DMS79 (cell line): ENCODE data around the gene IGHMBP2.
"Not testable (repeated sequence)": the region's sequence is repeated elsewhere in the genome, so short reads cannot be mapped to it uniquely, and the experiment has no call there.

ENCODE experiments used
- DNase-seq: peaks from one replicate; lab custom pipeline; 2025; lab: John Stamatoyannopoulos, UW

IGHMBP2 gene

DNA sequence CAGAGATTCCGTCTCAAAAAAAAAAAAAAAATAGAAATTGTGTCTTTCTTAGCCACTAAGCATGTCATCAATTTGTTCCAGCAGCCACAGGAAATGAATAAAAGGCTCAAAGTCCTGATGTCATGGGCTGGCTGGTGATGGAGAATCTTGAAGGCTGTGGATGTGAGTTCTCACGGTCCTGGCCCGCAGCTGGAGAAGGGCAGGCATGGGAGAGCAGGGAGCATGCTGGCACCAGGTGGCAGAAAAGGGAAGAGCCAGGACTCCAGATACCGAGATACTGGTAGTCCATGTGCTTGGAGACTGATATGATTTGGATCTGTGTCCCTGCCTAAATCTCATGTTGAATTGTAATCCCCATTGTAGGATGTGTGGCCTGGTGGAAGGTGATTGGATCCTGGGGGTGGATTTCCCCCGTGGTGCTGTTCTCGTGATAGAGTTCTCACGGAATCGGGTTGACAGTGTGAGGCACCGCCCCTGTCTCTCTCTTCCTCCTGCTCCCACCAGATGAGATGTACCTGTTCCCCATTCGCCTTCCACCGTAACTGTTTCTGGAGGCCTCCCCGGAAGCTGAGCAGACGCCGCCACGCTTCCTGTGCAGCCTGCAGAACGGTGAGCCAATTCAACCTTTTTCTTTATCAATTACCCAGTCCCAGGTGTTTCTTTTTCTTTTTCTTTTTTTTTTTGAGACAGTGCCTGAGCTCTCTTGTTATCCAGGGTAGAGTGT lies 59.0 kb downstream of the IGHMBP2 start:
- no peak for DNase-seq

DNA sequence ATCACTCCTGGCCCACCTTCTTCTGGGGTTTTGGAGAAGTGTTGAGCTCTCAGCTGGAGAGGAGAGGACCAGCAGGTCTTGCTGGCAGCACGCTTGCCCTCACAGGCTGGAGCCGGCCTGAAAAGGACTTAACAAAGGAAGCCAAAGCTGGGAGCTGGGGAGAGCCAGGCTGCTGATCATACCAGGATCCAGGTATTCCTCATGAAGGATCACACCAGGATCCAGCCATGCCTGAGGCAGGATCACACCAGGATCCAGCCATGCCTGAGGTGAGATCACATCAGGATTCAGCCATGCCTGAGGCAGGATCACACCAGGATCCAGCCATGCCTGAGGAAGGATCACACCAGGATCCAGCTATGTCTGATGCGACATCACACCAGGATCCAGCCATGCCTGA lies 60.1 kb downstream of the IGHMBP2 start:
- no peak for DNase-seq

DNA sequence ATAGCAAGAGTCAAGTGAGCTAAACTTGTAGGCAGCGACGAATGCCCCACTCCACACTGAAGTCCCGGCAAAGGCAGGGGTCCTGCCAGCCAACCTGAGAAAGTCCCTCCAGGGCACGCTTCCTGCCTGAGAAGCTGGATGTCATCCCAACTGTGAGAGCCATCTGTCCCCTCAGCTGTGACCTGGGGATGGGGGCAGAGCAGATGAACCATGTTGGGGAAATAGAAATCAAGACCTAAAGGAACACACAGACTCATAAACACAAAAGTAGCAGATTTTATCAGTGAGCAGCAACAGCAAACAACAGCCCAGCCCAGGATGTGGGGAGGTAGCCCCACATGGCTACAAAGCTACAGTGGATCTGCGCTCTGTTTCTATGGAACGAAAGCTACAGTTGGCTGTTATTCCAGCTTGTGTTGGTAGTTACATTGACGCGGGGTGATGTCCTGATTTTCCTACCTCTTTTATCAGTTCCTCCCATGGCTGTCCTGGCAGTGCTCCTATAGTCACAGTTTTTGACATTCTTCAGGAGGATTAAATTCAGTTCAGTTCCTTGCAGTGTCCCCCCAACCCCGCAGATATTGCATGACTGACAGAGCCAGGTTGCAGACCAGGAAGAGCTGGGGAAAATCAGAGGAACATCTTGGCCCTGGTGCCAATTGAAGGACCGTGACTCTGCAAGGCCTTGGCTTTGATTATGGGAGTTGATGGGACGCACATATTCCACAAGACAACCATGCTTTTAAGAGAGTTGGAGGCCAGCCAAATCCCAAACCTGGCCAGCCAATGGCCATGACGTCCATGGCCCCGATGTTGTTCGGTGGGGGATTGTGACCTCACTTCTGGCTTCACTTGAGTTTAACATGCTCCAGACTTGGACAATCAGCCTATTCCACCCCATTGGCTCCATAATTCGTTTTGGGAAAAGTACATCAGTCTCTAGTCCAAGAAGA lies 62.5 kb downstream of the IGHMBP2 start:
- no peak for DNase-seq

DNA sequence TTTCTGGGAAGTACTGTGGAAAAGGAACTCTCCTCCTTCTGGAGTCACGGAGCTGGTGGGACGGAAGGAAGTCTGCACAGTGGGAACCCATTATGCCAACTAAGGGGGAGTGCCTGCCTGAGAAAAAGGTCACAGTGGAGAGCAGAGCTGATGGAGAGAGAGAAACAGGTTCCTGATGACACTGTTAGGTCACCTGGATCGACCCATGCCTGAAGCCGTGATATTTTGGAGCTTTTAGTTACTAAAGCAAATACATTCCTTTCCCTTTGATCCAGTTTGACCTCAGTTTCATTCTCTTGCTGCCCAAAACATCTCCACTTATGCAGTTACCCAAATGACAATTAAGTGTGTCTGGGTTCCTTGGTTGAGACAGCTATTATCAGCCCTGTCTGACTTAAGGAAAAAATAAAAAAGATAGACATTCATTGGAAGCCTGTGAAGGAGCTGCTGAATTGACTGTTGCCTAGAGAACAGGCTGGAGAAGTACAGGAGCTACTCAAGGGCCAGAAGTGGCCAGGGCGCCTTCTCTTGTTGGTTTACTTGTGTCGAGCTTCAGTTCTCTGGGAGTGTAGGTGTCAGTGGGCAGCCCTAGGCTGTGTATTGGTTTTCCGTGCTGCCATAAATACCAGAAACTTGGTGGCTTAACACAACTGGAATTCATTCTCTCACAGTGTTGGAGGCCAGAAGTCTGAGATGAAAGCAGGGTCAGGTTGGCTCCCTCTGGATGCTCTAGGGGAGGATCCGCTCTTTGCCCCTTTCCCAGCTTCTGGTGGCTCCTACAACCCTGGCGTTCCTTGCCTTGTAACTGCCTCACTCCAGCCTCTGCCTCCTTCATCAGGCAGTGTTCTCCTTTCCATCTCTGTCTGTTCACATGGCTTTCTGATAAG lies 63.4 kb downstream of the IGHMBP2 start:
- DNase-seq, result no peak

DNA sequence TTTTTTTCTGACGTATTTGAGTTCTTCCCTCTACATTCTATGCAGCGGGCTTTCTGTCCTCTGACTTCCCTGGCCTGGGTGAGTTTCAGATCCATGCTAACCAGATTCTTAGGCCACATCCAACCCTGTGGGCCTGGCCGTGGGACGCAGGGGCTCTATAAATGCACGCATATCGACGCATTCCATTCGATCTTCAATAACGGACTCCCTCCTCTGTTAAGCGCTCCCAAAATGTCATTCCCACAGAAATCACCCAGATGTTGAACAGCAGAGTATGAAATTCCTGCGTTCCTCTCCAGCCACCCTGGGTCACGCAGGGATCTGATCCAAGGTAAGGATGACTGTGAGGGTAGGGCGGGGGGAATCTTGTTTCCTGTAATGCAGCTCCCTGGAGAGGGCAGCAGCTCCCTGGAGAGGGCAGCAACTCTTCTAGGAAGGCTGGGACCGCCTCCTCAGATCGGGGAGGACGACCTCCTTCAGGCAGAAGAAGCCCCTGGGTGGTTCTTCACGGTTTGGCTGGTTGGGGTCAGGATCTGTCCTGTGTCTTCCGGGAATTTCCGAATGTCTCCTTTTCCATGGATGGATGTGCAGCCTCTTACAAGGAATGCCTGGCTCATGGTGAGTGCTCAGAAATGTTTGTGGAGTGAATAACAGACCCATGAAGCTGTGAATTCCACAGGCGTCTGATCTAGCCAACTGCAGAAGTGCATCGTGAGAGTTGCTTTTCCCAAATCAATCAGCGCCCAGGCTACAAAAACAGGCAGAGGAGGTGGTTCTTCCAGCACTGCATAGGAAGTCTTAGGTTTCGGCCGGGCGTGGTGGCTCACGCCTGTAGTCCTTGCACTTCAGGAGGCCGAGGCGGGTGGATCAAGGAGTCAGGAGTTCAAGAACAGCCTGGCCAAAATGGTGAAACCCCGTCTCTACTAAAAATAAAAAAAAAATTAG lies 64.9 kb downstream of the IGHMBP2 start:
- no peak for DNase-seq

DNA sequence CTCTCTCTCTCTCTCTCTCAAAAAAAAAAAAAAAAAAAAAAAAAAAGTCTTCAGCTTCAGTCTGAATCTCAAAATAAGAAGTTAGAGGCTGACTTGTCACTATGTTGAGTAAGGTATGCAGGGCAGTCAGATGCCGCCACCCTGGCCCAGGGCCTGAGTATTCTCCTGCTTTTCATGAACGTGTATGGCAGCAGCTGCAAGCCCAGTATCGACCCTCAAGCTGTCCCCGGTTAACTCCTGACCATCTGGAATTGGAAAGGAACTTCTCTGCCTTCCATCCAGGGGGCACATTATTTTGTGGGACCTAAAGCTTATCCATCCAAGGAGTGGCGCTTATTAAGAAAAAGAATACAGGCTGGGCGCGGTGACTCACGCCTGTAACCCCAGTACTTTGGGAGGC lies 65.7 kb downstream of the IGHMBP2 start:
- no peak for DNase-seq

DNA sequence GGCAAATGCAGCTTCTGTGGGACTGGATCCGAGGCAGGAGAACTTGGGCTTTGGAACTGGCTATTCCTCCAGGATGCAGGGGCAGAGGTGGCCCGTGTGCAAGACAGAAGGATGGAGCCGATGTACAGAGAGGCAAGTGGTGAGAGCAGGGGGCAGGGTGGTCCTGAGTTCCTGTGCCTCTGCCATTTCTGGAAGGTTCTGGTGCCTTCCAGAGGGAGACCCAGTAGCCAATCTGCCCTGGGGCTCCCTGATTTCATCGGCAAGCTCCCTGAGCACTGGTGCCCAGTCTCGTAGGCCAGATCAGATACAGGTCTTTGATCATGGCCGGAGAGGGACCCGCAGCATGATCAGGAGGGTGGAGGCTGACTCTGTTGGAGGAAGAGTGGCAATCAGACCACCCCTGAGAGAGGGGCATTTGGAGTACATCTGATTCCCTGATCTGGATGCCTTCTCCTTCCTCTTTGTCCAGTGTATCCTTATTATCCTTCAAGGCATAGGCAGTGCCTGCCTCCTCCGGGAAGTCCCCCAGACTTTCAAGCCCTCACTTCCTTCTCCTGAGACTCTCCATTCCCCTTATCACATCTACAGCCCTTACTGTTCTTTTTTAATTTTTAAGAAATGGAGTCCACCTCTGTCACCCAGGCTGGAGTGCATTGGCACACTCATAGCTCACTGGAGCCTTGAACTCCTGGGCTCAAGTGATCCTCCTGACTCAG lies 67.4 kb downstream of the IGHMBP2 start:
- DNase-seq, result no peak

DNA sequence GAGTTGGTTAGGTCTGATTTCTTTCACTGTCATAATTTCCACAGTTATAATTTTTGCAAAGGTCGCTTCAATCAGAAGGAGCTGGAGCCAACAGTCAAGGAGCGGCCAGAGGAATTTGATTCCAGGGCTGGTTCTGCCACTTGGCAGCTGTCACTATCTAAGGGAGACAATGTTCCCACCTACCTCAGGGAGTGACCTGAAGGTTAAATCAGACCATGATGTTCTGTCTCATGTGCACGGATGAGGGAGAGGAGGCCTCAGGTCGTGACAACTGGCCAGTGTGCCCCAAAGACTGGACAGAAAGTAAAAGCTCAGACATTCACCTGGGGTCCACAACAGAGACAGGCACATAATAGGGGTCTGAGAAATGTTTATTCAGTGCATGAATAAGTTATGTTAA lies 69.5 kb downstream of the IGHMBP2 start:
- DNase-seq, result no peak

DNA sequence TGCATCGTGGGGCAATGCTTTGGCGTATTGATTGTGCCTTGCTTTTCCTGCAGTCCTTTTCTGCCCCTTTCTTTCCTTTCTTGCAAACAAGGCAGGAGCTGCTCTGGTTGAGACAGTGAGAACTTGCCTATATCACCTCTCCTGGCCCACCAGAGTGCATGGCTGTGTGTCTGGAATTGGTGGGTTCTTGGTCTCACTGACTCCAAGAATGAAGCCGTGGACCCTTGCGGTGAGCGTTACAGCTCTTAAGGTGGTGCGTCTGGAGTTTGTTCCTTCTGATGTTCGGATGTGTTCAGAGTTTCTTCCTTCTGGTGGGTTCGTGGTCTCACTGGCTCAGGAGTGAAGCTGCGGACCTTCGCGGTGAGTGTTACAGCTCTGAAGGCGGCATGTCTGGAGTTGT lies 70.0 kb downstream of the IGHMBP2 start:
- DNase-seq, result not testable (repeated sequence)

DNA sequence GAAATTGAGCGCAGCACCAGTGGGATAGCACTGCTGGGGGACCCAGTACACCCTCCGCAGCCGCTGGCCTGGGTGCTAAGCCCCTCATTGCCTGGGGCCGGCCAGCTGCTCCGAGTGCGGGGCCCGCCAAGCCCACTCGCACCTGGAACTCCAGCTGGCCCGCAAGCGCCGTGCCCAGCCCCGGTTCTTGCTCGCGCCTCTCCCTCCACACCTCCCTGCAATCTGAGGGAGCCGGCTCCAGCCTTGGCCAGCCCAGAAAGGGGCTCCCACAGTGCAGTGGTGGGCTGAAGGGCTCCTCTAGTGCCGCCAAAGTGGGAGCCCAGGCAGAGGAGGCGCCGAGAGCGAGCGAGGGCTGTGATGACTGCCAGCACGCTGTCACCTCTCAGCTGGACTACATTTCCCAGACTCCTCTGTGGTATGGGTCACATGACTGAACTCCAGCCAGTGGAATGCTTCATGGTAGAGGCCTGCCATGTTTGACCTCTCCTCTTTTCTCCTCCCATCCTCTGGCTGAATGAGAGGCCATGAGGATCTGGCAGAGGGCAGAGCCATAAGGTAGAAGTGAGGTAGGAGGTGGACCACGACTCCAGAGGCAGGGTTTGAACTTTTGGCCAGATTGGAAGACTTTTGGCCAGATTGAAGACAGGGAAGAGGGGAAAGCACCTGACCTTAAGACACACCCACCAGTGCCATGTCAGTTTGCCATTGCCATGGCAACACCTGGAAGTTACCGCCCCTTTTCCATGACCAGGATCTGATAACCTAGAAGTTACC lies 70.9 kb downstream of the IGHMBP2 start:
- DNase-seq, result no peak

DNA sequence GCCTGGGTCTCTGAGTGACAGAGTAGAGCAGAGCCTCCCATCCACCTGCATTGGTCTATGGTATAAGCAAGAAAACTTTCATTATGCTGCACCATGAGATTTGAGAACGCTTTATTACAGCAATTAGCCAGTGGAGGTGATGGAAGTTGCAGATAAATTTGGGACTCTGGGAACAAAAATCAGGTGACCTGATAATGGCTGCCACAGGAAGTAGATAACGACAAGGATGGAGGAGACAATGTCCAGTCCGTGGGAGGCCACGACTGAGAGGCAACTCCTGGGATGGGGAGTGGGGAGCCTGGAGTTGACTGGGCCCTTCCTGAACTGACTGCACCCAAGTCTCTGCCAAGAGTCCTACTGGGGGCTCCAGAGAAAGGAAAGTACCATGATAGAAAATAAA lies 72.4 kb downstream of the IGHMBP2 start:
- DNase-seq, result no peak

DNA sequence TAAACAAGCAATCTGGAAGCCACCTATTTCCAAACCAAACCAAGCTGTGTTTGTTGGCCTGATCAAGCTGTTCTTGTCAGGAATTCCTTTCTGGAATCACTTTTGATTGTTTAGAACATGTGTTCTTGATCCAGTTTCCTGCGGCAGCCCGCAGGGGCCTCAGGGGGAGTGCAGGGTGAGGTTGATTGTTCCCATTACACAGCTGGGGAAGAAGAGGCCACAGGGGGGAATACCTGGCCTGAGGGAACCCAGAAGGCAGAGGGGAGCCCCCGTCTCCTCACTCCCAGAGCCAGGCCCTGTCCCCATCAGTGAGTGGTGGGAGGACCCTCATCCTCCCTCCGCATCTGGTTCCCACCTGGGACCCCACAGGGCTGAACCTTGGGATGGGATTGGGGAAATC lies 72.9 kb downstream of the IGHMBP2 start:
- no peak for DNase-seq

DNA sequence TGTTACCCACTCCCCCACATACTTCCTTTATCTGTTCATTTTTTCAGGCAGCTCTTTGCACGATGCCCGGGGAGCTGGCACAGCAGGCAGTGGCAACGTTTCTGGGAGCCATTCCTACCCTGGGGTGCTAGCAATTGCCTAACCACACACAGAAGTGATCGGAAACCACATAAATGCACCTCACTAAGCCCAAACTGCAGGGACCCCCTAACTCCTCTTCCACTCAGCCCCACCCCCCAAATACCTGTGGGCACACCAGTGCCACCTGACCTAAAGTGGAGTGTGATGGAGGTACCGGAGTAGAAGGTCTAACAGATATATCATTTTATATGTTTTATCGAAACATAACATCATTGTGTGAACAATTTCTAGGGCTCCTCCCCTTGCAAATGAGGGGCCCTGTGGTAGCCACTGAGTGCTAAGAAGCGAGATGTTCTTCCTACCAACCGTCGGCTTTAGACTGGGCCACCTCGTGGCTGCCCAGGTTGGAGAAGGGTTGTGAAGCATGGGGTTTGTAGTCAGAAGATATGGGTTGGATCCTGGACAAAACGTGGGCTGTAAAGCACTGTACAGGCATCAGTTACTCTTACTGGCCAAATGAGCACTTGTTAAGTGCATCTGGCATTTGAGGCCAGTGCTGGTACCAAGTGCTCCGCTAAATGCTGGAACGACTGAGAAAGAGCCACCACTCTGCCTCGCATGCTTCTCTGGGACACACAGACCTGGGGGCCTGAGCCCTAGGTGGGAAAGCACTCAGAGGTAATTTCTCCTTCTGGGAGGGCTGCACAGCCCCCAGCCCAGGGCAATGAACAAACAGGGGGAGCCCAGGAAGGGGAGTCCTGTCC lies 74.3 kb downstream of the IGHMBP2 start:
- no peak for DNase-seq

DNA sequence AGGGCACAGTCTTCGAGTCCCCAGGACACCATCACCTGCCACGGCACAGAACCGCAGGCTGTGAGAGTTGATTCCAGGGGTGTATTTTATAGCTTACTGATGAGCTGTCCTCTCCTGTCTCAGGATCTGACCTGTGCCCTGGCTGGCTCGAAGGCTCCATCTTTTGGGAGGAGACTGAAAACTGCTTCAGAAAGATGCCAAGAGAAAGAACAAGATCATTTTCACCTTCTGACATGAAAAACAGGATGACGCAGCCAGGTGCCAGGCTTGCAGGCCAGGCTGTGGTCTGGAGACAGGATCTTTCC lies 74.9 kb downstream of the IGHMBP2 start:
- no peak for DNase-seq

DNA sequence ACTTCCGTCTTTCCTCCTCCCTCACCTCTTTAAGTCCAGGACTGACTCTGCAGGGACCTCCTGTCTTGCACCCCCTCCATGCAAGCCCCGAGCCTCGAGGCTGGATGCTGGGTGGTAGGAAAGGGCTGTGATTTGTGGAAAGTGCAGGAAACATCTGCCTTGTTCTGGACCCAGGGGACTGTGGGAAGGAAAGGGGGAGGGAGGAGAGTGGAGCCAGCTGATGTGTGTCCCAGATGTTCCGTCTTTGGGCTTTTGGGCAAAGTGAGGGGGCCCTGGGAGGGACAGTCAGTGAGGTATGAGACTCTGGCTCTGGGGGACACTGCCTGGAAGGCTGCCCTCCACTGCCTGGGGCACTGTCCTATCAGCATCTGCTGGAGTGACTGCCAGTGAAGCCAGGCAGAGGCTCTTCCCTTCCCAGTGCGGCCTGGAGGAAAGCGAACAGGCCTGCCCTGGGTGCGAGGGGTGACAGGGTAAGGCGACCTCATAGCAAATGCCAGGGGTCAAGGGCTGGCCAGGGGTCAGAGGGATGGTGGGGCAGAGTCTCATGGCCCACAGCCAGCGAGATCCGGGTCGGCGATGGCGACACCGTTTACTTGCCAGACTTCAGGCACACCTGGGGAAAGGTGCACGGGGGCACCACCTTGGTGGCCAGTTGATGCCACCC lies 75.4 kb downstream of the IGHMBP2 start:
- DNase-seq, result no peak

DNA sequence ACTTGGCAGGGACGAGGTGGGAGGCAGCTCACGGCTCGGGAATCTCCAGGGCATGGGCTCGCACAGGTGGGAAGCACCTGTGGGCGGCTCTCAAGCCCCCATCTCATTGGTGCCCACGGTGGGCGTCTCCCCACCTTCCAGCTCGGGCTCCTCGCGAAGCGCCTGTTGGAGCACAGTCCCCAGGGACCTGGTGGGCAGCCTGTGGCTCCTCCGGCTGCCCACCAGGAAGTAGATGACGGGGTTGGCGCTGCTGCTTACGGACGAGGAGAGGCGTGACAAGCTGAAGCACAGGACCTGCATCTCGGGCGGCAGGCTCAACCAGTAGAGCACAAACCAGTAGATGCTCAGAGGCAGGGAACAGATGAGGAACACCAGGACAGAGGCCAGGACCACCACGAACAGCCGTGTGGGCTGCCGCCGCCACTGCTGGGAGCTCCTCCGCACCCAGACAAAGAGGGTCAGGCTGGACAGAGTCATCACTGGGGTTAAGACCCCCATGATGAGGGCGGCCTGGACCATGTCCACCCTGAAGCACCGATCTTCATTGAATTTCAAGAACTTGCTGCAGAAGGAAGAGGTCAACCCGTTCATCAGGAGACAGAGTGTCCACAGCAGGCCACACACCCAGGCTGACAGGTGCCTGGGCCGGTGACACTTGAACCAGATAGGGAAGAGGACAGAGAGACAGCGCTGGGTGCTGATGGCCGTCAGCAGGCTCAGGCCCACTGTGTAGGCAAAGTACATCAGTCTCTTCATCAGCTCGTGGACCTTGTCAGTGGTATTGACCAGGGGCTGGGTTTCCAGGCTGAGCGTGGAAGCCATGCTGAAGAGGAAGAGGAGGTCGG lies 76.5 kb downstream of the IGHMBP2 start:
- DNase-seq, result no peak

DNA sequence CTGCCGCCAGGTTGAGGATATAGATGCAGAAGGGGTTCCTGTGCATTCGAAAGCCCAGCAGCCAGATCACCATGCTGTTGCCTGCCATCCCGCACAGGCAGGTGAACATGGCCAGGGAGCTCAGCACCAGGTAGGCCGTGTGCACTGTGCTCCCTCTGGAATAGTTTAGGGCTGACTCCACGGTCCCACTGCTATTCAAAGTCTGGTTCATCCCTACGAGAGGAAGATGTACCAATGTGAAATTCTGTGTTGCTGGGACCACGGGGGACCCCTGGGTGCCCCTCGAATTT lies 77.0 kb downstream of the IGHMBP2 start, which contains the start of gene MRGPRD:
Gene MRGPRD, minus strand, starts transcription at position 211 of the 290 bp plus-strand sequence. Its CDS starts 0 bp downstream, at position 211.
- no peak for DNase-seq

DNA sequence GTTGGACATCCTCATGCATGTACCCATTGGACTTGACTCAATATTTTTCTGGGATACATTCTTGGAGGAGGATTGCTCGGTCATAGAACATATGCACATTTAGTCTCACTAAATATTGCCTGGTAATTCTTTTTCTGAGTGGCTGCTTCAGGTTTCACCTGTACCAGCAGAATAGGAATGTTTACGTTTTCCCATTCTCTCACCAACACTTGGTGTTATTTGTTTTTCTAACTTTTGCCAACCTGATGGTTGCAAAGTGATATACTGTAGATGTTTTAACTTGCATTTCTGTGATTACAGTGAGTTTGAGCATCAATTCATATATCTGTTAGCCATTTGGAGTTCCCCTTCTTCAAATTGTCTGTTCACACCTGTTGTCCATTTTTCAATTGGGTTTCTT lies 78.4 kb downstream of the IGHMBP2 start:
- no peak for DNase-seq
